ENCODE data around the gene GALK2.
"Not testable (repeated sequence)": the region's sequence is repeated elsewhere in the genome, so short reads cannot be mapped to it uniquely, and the experiment has no call there.

The GALK2 gene

GRCh38 chr15:49163678-49164077 lies 6.4 kb upstream of the GALK2 start:
- no peak for DNase-seq

GRCh38 chr15:49164865-49165264 lies 5.2 kb upstream of the GALK2 start:
- no peak for DNase-seq

- DNase-seq, result no peak
These were observed 2.0 kb upstream of the GALK2 start for GRCh38 chr15:49168016-49168415.

GRCh38 chr15:49171790-49172189 lies 1.7 kb downstream of the GALK2 start:
- no peak for DNase-seq

GRCh38 chr15:49174902-49175301 lies 4.9 kb downstream of the GALK2 start:
- DNase-seq, result no peak

GRCh38 chr15:49175582-49176397 lies 5.7 kb downstream of the GALK2 start:
- not testable (repeated sequence) for DNase-seq

GRCh38 chr15:49178497-49178896 lies 8.4 kb downstream of the GALK2 start:
- no peak for DNase-seq

GRCh38 chr15:49179433-49180190 lies 9.6 kb downstream of the GALK2 start:
- DNase-seq, result no peak

- DNase-seq, result no peak
These were observed 12.1 kb downstream of the GALK2 start for GRCh38 chr15:49182128-49182527.

GRCh38 chr15:49183741-49184140 lies 13.7 kb downstream of the GALK2 start:
- not testable (repeated sequence) for DNase-seq

- no peak for DNase-seq
These were observed 15.4 kb downstream of the GALK2 start for GRCh38 chr15:49185473-49185872.

GRCh38 chr15:49187549-49188245 lies 17.6 kb downstream of the GALK2 start:
- DNase-seq, result no peak

GRCh38 chr15:49188933-49189332 lies 18.9 kb downstream of the GALK2 start:
- DNase-seq, result no peak

- no peak for DNase-seq
These were observed 19.6 kb downstream of the GALK2 start for GRCh38 chr15:49189631-49190030.

GRCh38 chr15:49190586-49190985 lies 20.5 kb downstream of the GALK2 start:
- DNase-seq, result no peak

GRCh38 chr15:49191892-49192291 lies 21.8 kb downstream of the GALK2 start:
- DNase-seq, result no peak

- DNase-seq, result no peak
These were observed 26.8 kb downstream of the GALK2 start for GRCh38 chr15:49196856-49197255.

GRCh38 chr15:49199666-49200065 lies 29.6 kb downstream of the GALK2 start:
- no peak for DNase-seq

GRCh38 chr15:49200347-49200746 lies 30.3 kb downstream of the GALK2 start:
- DNase-seq, result no peak

GRCh38 chr15:49208102-49208501 lies 38.1 kb downstream of the GALK2 start:
- DNase-seq, result not testable (repeated sequence)

- no peak for DNase-seq
These were observed 42.9 kb downstream of the GALK2 start for GRCh38 chr15:49212897-49213296.

Data from hypothalamus (tissue), 51 donors.